GM06990 (cell line): ENCODE data around the gene TRIM59.

Source experiments
- DNase-seq: peaks from one replicate; pipeline ENCODE4 v3.0.0-alpha.2; 2011; ENCODE audit not compliant: insufficient read length; ENCODE audit errors: extremely low read depth
- H3K27me3 ChIP-seq: replicated peaks from 2 replicates; pipeline ENCODE4 v1.6.0; 2011; ENCODE audit warnings: low read length; ENCODE audit not compliant: control insufficient read depth, insufficient read depth
- H3K36me3 ChIP-seq: 2 replicates; pipeline ENCODE4 v1.5.1; 2011; ENCODE audit warnings: low read length; ENCODE audit not compliant: control insufficient read depth, insufficient read depth
- H3K4me3 ChIP-seq: replicated peaks from 2 replicates; pipeline ENCODE4 v1.5.1; 2011; ENCODE audit warnings: low read depth, mild to moderate bottlenecking, control low read depth, low read length
- CTCF ChIP-seq: IDR thresholded peaks from 2 replicates; pipeline ENCODE4 v1.5.1; 2011; ENCODE audit warnings: low read length, control low read depth, mild to moderate bottlenecking, inconsistent platforms; ENCODE audit not compliant: insufficient read depth, poor library complexity, severe bottlenecking

Gene TRIM59

GRCh38 chr3:160447544-160447943, 2.0 kb downstream of the TRIM59 start:
- H3K4me3 ChIP-seq, result peak overlapping the region; percentile 27
- DNase-seq, result no peak

GRCh38 chr3:160446522-160447056, 3.0 kb downstream of the TRIM59 start:
- H3K4me3 ChIP-seq, result no peak overlapping the region
- H3K36me3 ChIP-seq, result peaks cover 3% of the 10 kb centered on the region
- TF ChIP-seq CTCF, result no peak
- DNase-seq, result no peak
- no peaks in the 10 kb centered on the region for H3K27me3 ChIP-seq

More at GRCh38 chr3:160447544-160447943, 2.0 kb downstream of the TRIM59 start:
- TF ChIP-seq CTCF, result no peak
- Histone ChIP-seq H3K36me3 (peaks cover 3% of the 10 kb centered on the region), H3K27me3 (no peaks in the 10 kb centered on the region)

- H3K4me3 ChIP-seq, result no peak overlapping the region
- H3K27me3 ChIP-seq, result no peaks in the 10 kb centered on the region
- DNase-seq, result no peak
- TF ChIP-seq CTCF, result no peak
- H3K36me3 ChIP-seq, result peaks cover 3% of the 10 kb centered on the region
Observed at GRCh38 chr3:160445854-160446253, 3.7 kb downstream of the TRIM59 start.

- no peak for TF ChIP-seq CTCF
- Histone ChIP-seq H3K4me3 (no peak overlapping the region), H3K27me3 (no peaks in the 10 kb centered on the region), H3K36me3 (peaks cover 3% of the 10 kb centered on the region)
- DNase-seq, result no peak
Observed at GRCh38 chr3:160444411-160444810, 5.2 kb downstream of the TRIM59 start.

- Histone ChIP-seq H3K27me3 (no peaks in the 10 kb centered on the region), H3K4me3 (no peak overlapping the region), H3K36me3 (peaks cover 2% of the 10 kb centered on the region)
- TF ChIP-seq CTCF, result no peak
- DNase-seq, result no peak
Observed at GRCh38 chr3:160440687-160441086, 8.9 kb downstream of the TRIM59 start.

- Histone ChIP-seq H3K36me3 (peaks cover 5% of the 10 kb centered on the region), H3K27me3 (no peaks in the 10 kb centered on the region), H3K4me3 (no peak overlapping the region)
- TF ChIP-seq CTCF, result no peak
- no peak for DNase-seq
Observed at GRCh38 chr3:160437083-160437455, 12.5 kb downstream of the TRIM59 start.
